Activated T-cell treated with anti-CD3 and anti-CD28 coated beads, Interleukin-2, amount 50 U/mL, for 24 hours (primary cell): ENCODE measurements around the gene FAM20C.

Experiments used
- DNase-seq: peaks from one replicate; pipeline ENCODE4 v3.0.0-alpha.2; 2020
- H3K27ac Mint-ChIP-seq: 2 replicates; pipeline ENCODE4 v1.8.0; 2020; ENCODE audit warnings: mild to moderate bottlenecking, mixed read lengths
- H3K27me3 Mint-ChIP-seq: 2 replicates; pipeline ENCODE4 v1.8.0; 2020; ENCODE audit warnings: mixed read lengths
- H3K36me3 Mint-ChIP-seq: 2 replicates; pipeline ENCODE4 v1.8.0; 2020; ENCODE audit warnings: low read depth, mixed read lengths
- H3K4me1 Mint-ChIP-seq: 2 replicates; pipeline ENCODE4 v1.8.0; 2020; ENCODE audit warnings: low read depth, mixed read lengths
- H3K4me3 Mint-ChIP-seq: 2 replicates; pipeline ENCODE4 v1.8.0; 2020; ENCODE audit warnings: mild to moderate bottlenecking, moderate library complexity, mixed read lengths
- H3K9me3 Mint-ChIP-seq: 2 replicates; pipeline ENCODE4 v1.8.0; 2020; ENCODE audit warnings: mixed read lengths

The FAM20C gene

DNA sequence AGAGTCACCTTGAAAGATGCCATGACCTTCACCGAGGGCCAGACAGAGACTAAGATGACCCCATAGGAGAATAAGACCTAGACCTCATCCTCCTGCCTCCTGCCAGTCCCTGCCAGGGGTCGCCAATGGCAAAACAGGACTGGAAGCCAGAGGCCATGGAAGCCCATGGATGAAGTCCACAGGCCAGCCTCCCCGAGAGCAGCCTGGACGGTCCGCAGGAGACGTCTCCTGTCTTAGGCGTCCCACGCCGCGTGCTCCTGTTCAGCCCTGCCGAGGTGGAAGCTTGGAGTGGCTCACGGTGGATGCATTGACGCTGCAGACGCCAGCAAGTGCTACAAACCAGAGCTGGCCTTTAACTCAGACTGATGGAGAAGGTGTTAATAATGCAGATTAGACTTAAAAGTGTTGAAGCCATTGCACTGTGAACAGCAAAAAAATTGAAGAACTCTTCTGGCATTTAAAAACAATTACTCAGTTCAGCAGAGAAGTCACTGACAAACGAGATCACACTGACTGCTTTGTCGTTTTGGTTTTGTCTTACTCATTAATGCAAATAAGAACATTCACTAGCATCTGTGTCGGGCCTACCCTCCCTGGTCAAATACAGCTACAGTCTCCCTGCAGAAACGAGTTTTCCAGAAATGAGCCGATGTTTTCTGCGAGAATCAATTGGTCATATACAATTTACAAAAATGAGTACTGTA lies 38.1 kb upstream of the FAM20C start:
- Mint-ChIP-seq H3K4me1 (peaks cover 15% of the 10 kb centered on the region), H3K4me3 (no peak overlapping the region), H3K27me3 (no peaks in the 10 kb centered on the region)

DNA sequence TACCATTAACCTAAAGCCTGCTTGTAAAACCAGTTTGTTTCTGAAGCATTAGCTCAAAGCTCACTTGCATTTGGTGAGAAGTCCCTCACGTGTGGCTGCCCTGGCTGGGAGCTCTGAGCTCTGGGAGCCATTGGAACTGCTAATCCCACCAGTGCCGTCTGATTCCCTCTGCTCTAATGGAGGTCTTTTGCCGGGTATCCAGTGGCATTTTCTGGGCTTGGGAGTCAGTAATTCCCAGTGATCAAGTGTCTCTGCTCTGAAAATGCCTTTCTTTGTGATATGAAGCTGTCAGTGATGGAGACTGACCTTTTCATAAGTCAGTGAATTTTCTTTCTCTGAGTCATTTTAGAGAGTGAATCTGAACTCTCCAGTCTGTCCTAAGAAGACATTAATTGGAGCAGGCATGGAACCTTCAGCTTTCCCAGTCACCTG lies 36.9 kb upstream of the FAM20C start:
- Mint-ChIP-seq H3K4me3 (no peak overlapping the region), H3K4me1 (peaks cover 4% of the 10 kb centered on the region), H3K27me3 (no peaks in the 10 kb centered on the region), H3K27ac (no peak overlapping the region), H3K36me3 (no peaks in the 10 kb centered on the region), H3K9me3 (no peaks in the 10 kb centered on the region)
- DNase-seq = no peak

More for the DNA sequence above, 38.1 kb upstream of the FAM20C start:
- Mint-ChIP-seq H3K9me3 (no peaks in the 10 kb centered on the region), H3K36me3 (no peaks in the 10 kb centered on the region), H3K27ac (no peak overlapping the region)
- DNase-seq = no peak

DNA sequence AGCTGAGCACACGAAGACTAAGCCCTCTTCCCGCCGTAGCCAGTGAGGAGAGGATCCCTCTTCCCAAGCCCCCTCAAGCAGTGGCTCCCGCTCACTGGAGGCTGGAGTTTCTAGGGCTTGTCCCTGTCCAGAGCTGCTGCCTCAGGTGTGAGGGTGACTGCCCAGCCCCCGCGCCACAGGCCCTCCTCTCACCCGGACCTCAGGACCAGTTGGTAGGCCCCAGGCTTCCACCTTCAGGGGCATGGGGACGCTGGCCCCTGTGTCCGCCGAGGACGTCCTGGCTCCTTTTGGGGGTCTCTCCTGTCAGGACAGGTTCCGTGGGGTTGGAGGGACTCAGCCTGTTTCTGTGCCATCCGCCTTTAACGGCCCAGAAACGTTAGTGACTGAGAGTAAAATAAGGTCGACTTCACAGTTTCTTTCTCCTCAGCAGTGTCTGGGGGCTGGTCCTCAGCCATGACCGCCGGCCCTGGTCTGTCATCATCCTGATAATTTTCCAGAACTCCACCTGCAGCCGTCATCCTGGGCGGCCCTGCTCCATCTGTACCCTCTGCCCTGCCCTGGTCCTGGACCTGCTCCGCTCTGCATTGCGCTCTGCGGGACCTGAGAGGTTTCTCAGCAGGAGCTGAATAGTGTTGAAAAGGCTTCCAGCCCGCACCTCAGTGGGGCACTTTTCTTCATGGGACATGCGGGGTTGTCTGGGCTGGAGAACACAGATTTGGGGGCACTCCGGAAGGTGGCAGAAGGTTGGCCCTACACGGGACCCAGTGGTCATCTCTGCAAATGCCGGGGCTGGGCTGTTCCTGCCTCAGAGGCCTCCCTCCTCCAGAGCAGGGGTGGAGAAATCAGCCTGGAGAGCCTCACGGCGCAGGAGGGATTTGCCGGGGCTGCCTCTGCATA lies 36.0 kb upstream of the FAM20C start:
- H3K4me3 Mint-ChIP-seq = no peak overlapping the region
- no peaks in the 10 kb centered on the region for H3K27me3 Mint-ChIP-seq
- H3K9me3 Mint-ChIP-seq = no peaks in the 10 kb centered on the region
- no peak for DNase-seq
- no peaks in the 10 kb centered on the region for H3K36me3 Mint-ChIP-seq
- no peak overlapping the region for H3K27ac Mint-ChIP-seq
- no peaks in the 10 kb centered on the region for H3K4me1 Mint-ChIP-seq

DNA sequence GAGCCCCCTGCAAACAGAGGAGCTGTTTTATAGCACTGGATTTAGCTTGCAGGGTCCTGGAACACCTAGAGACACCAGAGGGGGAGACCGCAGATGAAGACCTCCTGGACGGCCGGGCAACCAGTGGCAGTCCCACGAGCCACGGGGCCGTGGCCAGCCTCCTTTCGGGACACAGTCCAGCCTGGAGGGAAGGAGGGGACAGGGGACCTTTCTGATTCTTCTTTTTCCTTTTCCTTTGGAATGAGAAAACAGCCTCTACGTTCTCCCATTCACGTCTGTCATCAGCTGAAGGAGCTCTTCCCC lies 35.4 kb upstream of the FAM20C start:
- Mint-ChIP-seq H3K9me3 (no peaks in the 10 kb centered on the region), H3K4me1 (no peaks in the 10 kb centered on the region), H3K36me3 (no peaks in the 10 kb centered on the region), H3K4me3 (no peak overlapping the region), H3K27me3 (no peaks in the 10 kb centered on the region), H3K27ac (no peak overlapping the region)
- DNase-seq = no peak

DNA sequence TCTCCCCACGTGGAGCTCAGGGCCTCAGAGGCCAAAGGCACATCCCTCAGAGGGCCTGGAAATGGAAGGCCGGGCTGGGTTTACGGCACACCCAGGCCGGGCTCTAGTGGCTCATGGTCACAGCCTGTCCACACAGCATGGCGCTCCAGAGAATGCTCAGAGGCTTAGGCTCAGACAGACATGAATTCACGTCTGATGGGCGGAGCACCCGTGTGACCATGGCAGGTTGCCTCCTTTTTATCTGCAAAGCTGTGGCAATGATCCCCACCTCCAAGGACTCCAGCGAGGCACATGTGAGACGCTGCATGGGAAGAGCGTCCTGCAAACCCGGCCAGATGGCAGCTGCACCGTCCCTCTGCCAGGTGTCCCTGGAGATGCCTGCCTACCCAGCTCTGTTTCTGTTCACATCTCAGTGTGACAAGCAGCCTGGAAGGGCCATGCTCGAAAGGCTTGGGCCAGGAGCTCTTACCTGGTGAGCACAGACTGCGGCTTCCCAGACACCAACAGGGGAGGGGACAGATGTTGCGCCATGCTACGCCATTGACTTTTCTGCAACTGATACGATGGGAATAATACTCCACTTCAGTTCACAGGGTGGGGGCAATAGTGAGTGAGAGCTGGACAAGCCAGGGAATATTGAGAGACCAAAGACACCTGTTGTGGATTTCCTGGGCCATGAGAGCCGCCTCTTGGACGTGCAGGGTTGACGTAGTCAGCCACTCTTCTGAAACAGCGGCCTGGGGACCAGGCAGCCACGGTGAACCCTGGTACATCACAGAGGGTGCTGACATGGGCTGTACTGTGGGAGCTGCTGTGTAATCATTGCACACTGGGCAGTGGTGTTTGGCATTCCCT lies 34.4 kb upstream of the FAM20C start:
- no peaks in the 10 kb centered on the region for H3K36me3 Mint-ChIP-seq
- no peak overlapping the region for H3K4me3 Mint-ChIP-seq
- no peaks in the 10 kb centered on the region for H3K4me1 Mint-ChIP-seq
- DNase-seq = no peak
- H3K27ac Mint-ChIP-seq = no peak overlapping the region
- H3K9me3 Mint-ChIP-seq = no peaks in the 10 kb centered on the region
- peaks cover 3% of the 10 kb centered on the region for H3K27me3 Mint-ChIP-seq

DNA sequence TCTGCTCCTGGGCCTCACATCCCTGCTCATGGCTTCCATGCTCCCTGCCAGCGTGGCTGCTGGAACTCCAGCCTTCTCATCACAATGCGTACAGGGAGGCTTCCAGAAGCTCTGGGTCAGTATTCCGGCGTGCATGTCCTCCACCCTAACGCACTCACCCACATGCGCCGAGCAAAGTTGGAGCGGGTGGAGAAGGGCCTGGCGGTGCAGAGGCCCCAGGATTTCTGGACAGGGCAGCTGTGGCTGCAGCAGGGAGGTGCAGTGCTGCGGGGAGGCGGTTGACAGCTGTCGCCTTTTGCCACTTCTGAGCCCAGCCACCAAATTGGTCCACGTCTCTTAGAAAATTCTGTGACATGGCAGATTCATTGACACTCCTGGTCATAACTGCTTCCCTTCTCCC lies 33.6 kb upstream of the FAM20C start:
- Mint-ChIP-seq H3K4me3 (no peak overlapping the region), H3K27ac (no peak overlapping the region), H3K4me1 (no peaks in the 10 kb centered on the region), H3K36me3 (no peaks in the 10 kb centered on the region), H3K9me3 (no peaks in the 10 kb centered on the region), H3K27me3 (peaks cover 11% of the 10 kb centered on the region)
- DNase-seq = no peak

DNA sequence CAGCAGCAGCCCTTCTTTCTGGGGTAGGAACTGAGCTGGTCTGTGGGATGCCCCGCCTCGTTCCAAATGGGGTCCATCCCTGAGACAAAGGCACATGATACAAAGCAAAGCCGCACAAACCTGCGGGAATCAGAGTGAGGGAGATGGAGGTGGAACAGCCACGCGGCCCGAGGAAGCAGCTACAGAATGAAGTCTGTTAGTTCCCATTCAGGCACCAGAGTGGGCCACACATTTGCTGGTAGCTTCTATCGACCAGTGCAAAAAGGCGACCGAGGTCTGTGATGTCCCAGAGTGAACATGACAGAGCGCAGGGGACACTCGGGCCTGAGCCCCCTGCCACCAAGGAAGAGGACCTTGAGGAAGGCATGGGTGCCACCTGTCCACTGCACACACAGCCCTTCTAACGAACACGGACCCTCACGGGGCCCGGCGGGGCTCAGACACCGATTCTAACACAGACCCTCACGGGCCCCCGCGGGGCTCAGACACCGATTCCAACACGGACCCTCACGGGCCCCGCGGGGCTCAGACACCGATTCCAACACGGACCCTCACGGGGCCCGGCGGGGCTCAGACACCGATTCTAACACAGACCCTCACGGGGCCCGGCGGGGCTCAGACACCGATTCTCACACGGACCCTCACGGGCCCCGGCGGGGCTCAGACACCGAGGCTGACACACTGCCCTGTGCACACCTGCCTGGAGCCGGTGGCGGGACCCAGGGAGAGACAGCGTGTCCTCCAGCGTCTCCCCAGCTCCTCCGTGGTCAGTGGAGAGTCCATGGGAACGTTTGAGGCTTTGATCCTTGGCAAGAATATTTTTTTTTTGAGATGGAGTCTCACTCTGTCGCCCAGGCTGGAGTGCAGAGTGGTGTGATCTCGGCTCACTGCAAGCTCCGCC lies 32.8 kb upstream of the FAM20C start:
- Mint-ChIP-seq H3K9me3 (no peaks in the 10 kb centered on the region), H3K4me3 (no peak overlapping the region), H3K27me3 (peaks cover 20% of the 10 kb centered on the region), H3K4me1 (no peaks in the 10 kb centered on the region), H3K36me3 (no peaks in the 10 kb centered on the region), H3K27ac (no peak overlapping the region)
- no peak for DNase-seq

DNA sequence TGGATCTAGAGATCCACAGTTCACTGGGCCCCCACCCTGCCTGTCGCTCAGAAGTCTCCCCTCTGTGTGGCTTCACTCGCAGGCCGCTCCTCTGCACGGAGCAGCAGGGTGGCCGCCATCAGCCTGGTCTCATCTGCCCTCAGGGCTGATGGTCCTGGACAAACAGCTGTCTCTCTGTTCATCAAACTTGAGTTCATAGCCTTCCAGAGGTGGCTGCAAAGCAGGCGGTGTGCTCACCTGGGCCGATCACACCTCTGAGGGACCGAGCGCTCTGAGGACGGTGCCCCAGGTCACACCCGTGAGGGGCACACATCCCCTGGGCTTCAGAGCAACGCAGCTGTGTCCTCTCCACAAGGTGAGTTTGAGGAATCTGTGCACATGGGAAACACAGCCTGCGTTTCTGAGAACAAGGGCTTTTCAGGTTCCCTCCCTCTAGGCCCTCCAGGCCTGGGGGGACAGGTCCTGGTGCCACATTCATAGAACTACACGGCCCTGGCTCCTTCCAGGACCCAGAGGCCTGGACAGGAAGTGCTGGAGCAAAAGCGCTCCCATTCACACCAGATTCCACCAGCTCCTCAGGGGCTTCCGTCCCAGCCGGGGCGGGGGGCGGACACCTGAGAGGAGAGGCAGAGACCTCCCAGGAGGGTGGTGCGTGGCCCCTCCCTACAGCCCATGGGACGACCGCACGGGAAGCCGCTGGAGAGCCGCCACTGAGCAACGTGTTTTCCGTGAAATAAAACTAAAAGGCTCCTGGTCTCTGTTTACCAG lies 31.2 kb upstream of the FAM20C start:
- Mint-ChIP-seq H3K36me3 (no peaks in the 10 kb centered on the region), H3K4me1 (no peaks in the 10 kb centered on the region), H3K27me3 (peaks cover 30% of the 10 kb centered on the region), H3K27ac (no peak overlapping the region), H3K9me3 (no peaks in the 10 kb centered on the region), H3K4me3 (no peak overlapping the region)
- no peak for DNase-seq

DNA sequence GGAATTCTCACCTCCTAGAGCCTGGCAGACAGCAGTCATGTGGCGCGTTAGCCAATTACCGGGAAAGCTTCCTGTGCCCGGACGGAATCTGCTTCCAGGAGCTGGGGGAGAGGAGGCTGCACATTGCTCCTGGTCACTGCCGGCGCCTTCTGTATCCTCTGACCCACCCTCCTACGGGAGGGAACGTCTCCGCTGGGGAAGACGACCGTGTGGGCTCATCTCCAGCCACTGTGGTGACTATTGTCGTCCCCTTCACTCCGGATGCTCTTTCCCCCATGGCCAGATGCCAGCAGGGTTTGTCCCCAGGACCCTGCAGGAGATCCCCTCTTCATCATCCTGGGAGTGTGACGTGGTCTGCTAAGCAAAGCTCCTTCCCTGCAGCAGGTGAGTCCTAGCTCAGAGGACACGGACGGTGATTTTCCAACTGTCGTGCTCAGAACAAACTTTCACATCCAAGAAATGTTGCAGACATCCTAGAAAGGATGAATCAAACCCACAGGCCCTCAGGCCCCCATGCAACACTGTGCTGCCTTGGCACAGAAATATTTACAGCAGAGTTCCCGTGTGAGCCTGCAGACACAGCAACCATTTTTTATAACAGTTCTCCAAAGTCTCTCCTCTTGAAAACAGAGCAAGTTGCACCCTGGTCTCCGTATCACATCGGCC lies 29.6 kb upstream of the FAM20C start:
- Mint-ChIP-seq H3K4me1 (no peaks in the 10 kb centered on the region), H3K9me3 (no peaks in the 10 kb centered on the region)
- no peak for DNase-seq

DNA sequence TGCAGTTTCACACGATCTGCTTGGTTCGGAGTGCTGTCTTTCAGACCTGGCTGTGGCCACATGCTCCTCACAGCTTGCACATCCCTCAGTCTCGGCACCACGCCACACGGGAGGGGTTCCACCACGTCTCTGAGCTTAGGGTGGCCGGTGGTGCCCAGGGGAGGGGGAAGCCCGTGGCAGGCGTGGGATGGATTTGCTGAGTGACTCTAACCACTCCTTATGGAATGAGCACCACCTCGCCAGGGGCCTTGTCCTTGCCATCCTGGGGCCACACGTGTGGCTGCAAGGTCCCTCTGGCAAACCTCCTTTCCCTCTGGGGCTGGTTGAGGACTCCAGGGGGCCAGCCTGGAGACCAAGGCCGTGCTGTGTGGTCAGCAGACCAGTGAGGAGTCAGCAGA lies 29.1 kb upstream of the FAM20C start:
- H3K27me3 Mint-ChIP-seq = peaks cover 49% of the 10 kb centered on the region
- H3K36me3 Mint-ChIP-seq = no peaks in the 10 kb centered on the region
- H3K27ac Mint-ChIP-seq = no peak overlapping the region

More for the DNA sequence above, 29.6 kb upstream of the FAM20C start:
- H3K27ac Mint-ChIP-seq = no peak overlapping the region
- H3K36me3 Mint-ChIP-seq = no peaks in the 10 kb centered on the region
- peaks cover 43% of the 10 kb centered on the region for H3K27me3 Mint-ChIP-seq
- H3K4me3 Mint-ChIP-seq = no peak overlapping the region

DNA sequence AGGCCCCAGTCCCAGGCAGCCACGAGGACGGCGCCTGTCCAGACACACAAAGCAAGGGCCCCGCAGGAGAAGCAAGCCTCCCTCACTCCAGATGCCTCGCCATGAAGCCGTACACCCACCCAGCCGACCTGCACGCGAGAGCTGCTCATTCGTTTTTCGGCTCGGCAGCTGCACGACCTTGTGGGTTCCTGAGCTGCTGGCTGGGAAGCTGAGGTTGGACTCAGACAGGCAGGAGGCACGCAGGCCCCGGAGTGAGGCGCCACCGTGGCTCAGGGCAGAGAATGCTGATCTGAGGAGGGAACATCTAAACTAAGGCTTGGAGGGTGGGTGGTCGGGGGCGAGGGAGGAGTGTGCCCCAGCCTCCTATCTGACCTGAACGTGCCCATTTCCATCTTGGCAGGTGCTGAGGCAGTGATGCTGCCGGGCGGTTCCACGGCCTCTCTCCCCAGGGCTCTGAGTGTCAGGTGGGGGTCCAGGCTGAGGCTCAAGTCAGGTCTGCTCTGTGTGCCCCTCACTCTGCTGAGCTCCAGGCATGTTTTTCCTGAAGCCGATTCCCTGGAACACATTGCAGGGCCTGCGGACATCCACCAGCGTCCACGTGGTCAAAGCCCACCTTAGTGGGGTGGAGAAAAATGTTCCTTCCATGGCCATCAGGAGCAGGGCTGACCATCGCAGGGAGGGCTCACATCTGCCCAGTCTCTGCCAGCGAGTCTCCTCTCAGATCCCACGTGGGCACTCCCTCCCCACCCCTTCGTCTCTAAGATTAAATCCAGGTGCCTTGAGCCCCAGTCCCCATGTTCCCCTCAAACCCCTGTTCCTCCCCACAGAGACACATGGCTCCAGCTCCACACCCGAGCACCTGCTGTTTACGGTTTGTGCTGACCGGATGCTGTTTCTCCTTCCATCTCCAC lies 28.1 kb upstream of the FAM20C start:
- Mint-ChIP-seq H3K9me3 (no peaks in the 10 kb centered on the region), H3K27me3 (peaks cover 50% of the 10 kb centered on the region), H3K27ac (no peak overlapping the region), H3K4me3 (no peak overlapping the region), H3K36me3 (no peaks in the 10 kb centered on the region), H3K4me1 (no peaks in the 10 kb centered on the region)
- DNase-seq = no peak

More for the DNA sequence above, 29.1 kb upstream of the FAM20C start:
- no peak for DNase-seq
- Mint-ChIP-seq H3K9me3 (no peaks in the 10 kb centered on the region), H3K4me1 (no peaks in the 10 kb centered on the region), H3K4me3 (no peak overlapping the region)

DNA sequence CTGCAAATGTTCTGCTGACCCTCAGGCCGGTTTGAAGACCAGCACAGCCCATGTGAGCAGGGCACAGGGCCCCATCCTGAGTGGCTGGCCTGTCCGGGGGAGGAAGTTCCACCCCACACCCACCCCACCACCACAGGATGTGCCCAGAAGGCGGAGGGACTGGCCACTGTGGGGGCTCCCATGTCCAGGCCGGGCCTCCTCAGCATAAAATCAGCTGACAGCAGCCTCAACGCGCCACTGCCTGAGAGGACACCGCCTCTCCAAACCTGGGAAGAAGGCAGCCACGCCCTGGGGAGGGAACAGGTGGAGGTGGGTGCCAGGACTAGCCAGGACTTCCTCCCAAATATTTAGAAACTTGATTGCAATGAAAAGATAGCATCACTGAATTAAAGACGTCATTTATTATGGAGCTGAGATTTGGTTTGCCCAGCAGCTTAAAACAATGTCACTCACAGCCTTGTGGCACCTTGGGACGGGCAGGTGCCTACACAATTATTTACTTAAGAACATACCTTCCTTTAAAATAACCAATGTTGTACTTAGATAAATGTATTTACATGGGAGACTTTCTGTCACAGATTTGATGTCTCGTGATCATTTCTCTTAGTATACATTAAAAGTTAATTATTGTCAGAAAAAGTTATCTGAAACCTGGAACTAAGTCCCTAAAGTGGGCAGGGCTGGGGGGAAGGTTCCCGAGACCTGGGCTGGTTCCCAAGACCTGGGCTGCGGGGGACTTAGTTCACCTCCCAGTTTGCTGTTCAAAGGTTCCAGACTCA lies 27.3 kb upstream of the FAM20C start:
- peaks cover 50% of the 10 kb centered on the region for H3K27me3 Mint-ChIP-seq
- no peak for DNase-seq
- no peaks in the 10 kb centered on the region for H3K36me3 Mint-ChIP-seq
- H3K4me1 Mint-ChIP-seq = no peaks in the 10 kb centered on the region
- no peaks in the 10 kb centered on the region for H3K9me3 Mint-ChIP-seq
- H3K27ac Mint-ChIP-seq = no peak overlapping the region
- H3K4me3 Mint-ChIP-seq = no peak overlapping the region
